ENCODE measurements around the gene INSC. TPM values are rescaled to one million over a fixed set of nuclear protein-coding genes. Genes with fewer than 3 reads are reported as not detected.

The INSC gene
- total RNA-seq, 1 experiment from 2014 or later = not detected

GRCh38 chr11:15197696-15198095, 83.0 kb downstream of the INSC start:
- Histone ChIP-seq H3K79me2 (ENCODE audit: low read depth) (no peaks in the 10 kb centered on the region), H3K27me3 (ENCODE audit: insufficient read depth, low read depth) (no peaks in the 10 kb centered on the region), H3K9me2 (ENCODE audit: insufficient read depth) (no peaks in the 10 kb centered on the region), H3F3A (ENCODE audit: insufficient read depth, low read depth) (no peaks in the 10 kb centered on the region), H3K9me3 (ENCODE audit: insufficient read depth, low read depth) (no peaks in the 10 kb centered on the region), H4K20me1 (ENCODE audit: insufficient read depth) (no peaks in the 10 kb centered on the region), H3K27ac (no peak overlapping the region), H3K4me2 (no peak overlapping the region), H3K36me3 (ENCODE audit: low read depth) (no peaks in the 10 kb centered on the region), H2AFZ (no peak overlapping the region), H3K4me1 (replicated peaks; ENCODE audit: insufficient read depth) (peaks cover 7% of the 10 kb centered on the region; the same call in 1 of the 2 replicates), H3K4me3 (no peak overlapping the region)
- DNase-seq = no peak
- CTCF ChIA-PET = no interaction called here
- BruUV-seq (replicated peaks) = no TSS peak
- no peak for TF ChIP-seq CTCF (conservative IDR thresholded peaks at IDR 0.05)
- no peak for TF ChIP-seq EZH2 (IDR thresholded peaks at IDR 0.05; ENCODE audit: low read depth)
- POLR2A ChIA-PET (ENCODE audit: unreplicated experiment) = no interaction called here
- intact Hi-C loops (cut with micrococcal nuclease; ENCODE audit: unreplicated experiment) = no loop called here

GRCh38 chr11:15198284-15198683, 83.6 kb downstream of the INSC start:
- no peaks in the 10 kb centered on the region for H3K9me3 ChIP-seq (ENCODE audit: insufficient read depth, low read depth)
- DNase-seq = no peak
- no TSS peak for BruUV-seq (replicated peaks)
- ChIA-PET POLR2A (ENCODE audit: unreplicated experiment) (no interaction called here), CTCF (no interaction called here)
- H3K36me3 ChIP-seq (ENCODE audit: low read depth) = no peaks in the 10 kb centered on the region
- H3K4me3 ChIP-seq = no peak overlapping the region
- no peaks in the 10 kb centered on the region for H3K9me2 ChIP-seq (ENCODE audit: insufficient read depth)
- no peak overlapping the region for H3K27ac ChIP-seq
- intact Hi-C loops (cut with micrococcal nuclease; ENCODE audit: unreplicated experiment) = no loop called here
- H4K20me1 ChIP-seq (ENCODE audit: insufficient read depth) = no peaks in the 10 kb centered on the region
- no peak overlapping the region for H3K4me2 ChIP-seq
- H3F3A ChIP-seq (ENCODE audit: insufficient read depth, low read depth) = no peaks in the 10 kb centered on the region
- H2AFZ ChIP-seq = no peak overlapping the region
- TF ChIP-seq EZH2 (IDR thresholded peaks at IDR 0.05; ENCODE audit: low read depth) (no peak), CTCF (conservative IDR thresholded peaks at IDR 0.05) (no peak)
- no peaks in the 10 kb centered on the region for H3K79me2 ChIP-seq (ENCODE audit: low read depth)
- H3K4me1 ChIP-seq (replicated peaks; ENCODE audit: insufficient read depth) = peaks cover 7% of the 10 kb centered on the region; the same call in 1 of the 2 replicates
- no peaks in the 10 kb centered on the region for H3K27me3 ChIP-seq (ENCODE audit: insufficient read depth, low read depth)

GRCh38 chr11:15199693-15200092, 85.0 kb downstream of the INSC start:
- H3K27me3 ChIP-seq (ENCODE audit: insufficient read depth, low read depth) = no peaks in the 10 kb centered on the region
- ChIA-PET CTCF (interaction anchor here (0.8 kb wide), 1 partner anchor 291 kb away, joined by 3 read pairs; no protein-coding TSS in a partner anchor), POLR2A (ENCODE audit: unreplicated experiment) (no interaction called here)
- intact Hi-C loops (cut with micrococcal nuclease; ENCODE audit: unreplicated experiment) = loop anchor here (10.0 kb wide), 1 partner anchor 405 kb away; no protein-coding TSS in a partner anchor
- BruUV-seq (replicated peaks) = no TSS peak
- no peaks in the 10 kb centered on the region for H3K79me2 ChIP-seq (ENCODE audit: low read depth)
- H3K4me2 ChIP-seq = no peak overlapping the region
- no peaks in the 10 kb centered on the region for H4K20me1 ChIP-seq (ENCODE audit: insufficient read depth)
- H3F3A ChIP-seq (ENCODE audit: insufficient read depth, low read depth) = no peaks in the 10 kb centered on the region
- H3K36me3 ChIP-seq (ENCODE audit: low read depth) = no peaks in the 10 kb centered on the region
- peak in 1 of 2 experiments; percentile 51 for DNase-seq
- H3K27ac ChIP-seq = no peak overlapping the region
- H2AFZ ChIP-seq = no peak overlapping the region
- H3K9me2 ChIP-seq (ENCODE audit: insufficient read depth) = no peaks in the 10 kb centered on the region
- no peak for TF ChIP-seq CTCF (conservative IDR thresholded peaks at IDR 0.05)
- no peak for TF ChIP-seq EZH2 (IDR thresholded peaks at IDR 0.05; ENCODE audit: low read depth)
- peaks cover 7% of the 10 kb centered on the region; the same call in 1 of the 2 replicates for H3K4me1 ChIP-seq (replicated peaks; ENCODE audit: insufficient read depth)
- H3K9me3 ChIP-seq (ENCODE audit: insufficient read depth, low read depth) = no peaks in the 10 kb centered on the region
- H3K4me3 ChIP-seq = no peak overlapping the region
